Fibroblast of pulmonary artery (primary cell): ENCODE results near the gene C17orf78.
"Not testable (repeated sequence)": the region's sequence is repeated elsewhere in the genome, so short reads cannot be mapped to it uniquely, and the experiment has no call there.

Source experiments
- DNase-seq: peaks from one replicate; pipeline ENCODE4 v3.0.0-alpha.2; 2010; ENCODE audit warnings: low read depth
- H3K4me3 ChIP-seq: replicated peaks from 2 replicates; pipeline ENCODE4 v1.5.1; 2011; ENCODE audit warnings: low read depth, mild to moderate bottlenecking, control low read depth, low read length, moderate library complexity
- CTCF ChIP-seq: IDR thresholded peaks from 2 replicates; pipeline ENCODE4 v1.5.1; 2011; ENCODE audit warnings: mild to moderate bottlenecking, control low read depth, low read length, inconsistent platforms; ENCODE audit errors: missing control alignments

Gene C17orf78

GRCh38 chr17:37405955-37406634, 30.3 kb downstream of the C17orf78 start:
- TF ChIP-seq CTCF: no peak
- no peak for DNase-seq
- peak overlapping the region; percentile 85 for H3K4me3 ChIP-seq

GRCh38 chr17:37406635-37407461, 31.1 kb downstream of the C17orf78 start, which contains the start of the genes ACACA and TADA2A:
Gene ACACA (minus strand): TSS chr17:37406836. CDS start chr17:37406299, 537 bp downstream.
Gene TADA2A (plus strand): TSS chr17:37406886. CDS start chr17:37411366, 4,480 bp downstream.
- peak within 1 kb of the TSS; percentile 85 for H3K4me3 ChIP-seq
- peak; percentile 80 for DNase-seq
- no peak for TF ChIP-seq CTCF

GRCh38 chr17:37408145-37408479, 32.3 kb downstream of the C17orf78 start:
- not testable (repeated sequence) for DNase-seq
- peak overlapping the region; percentile 85 for H3K4me3 ChIP-seq

- DNase-seq: no peak
- no peak for TF ChIP-seq CTCF
- no peak overlapping the region for H3K4me3 ChIP-seq
Observed at GRCh38 chr17:37410357-37410756, 34.6 kb downstream of the C17orf78 start.

- DNase-seq: no peak
- peak; percentile 40 for TF ChIP-seq CTCF
- H3K4me3 ChIP-seq: no peak overlapping the region
Observed at GRCh38 chr17:37413875-37414519, 38.2 kb downstream of the C17orf78 start.

GRCh38 chr17:37417852-37418251, 42.1 kb downstream of the C17orf78 start:
- no peak for DNase-seq
- no peak for TF ChIP-seq CTCF
- H3K4me3 ChIP-seq: no peak overlapping the region

- DNase-seq: no peak
- no peak overlapping the region for H3K4me3 ChIP-seq
- TF ChIP-seq CTCF: no peak
Observed at GRCh38 chr17:37422971-37423625, 47.3 kb downstream of the C17orf78 start.
